Astrocyte (in vitro differentiated cells and primary cell): ENCODE results near the gene RTN4RL2.

Experiments used
- EZH2 ChIP-seq: IDR thresholded peaks from 2 replicates; pipeline ENCODE4 v1.6.1; 2012; ENCODE audit warnings: mild to moderate bottlenecking, low read length, inconsistent platforms; ENCODE audit not compliant: insufficient read depth
- TF ChIP-seq, protein P1 (sequence below): IDR thresholded peaks from 2 replicates; pipeline ENCODE4 v1.5.1; 2011; ENCODE audit warnings: low read depth, mild to moderate bottlenecking, inconsistent platforms, low read length, moderate library complexity; ENCODE audit not compliant: insufficient read depth

DNA sequence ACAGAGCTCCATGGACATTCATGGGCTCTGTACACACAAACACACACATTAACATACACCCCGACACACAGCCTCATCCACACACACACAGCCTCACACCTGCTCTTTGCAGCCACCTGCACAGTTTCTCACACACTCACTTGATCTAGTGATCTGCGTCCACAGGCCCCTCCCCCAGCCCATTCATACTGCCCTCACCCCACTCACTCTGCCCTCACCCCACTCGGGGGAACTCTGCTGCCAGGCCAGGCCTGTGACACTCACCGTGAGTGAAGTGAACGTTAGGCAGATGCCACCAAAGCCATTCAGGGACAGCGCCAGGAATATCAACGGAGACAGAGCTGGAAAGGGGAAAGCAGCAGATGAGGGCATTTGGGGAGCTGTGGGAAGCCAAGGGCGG is 40.2 kb downstream of the RTN4RL2 start:
- TF ChIP-seq, protein P1, sequence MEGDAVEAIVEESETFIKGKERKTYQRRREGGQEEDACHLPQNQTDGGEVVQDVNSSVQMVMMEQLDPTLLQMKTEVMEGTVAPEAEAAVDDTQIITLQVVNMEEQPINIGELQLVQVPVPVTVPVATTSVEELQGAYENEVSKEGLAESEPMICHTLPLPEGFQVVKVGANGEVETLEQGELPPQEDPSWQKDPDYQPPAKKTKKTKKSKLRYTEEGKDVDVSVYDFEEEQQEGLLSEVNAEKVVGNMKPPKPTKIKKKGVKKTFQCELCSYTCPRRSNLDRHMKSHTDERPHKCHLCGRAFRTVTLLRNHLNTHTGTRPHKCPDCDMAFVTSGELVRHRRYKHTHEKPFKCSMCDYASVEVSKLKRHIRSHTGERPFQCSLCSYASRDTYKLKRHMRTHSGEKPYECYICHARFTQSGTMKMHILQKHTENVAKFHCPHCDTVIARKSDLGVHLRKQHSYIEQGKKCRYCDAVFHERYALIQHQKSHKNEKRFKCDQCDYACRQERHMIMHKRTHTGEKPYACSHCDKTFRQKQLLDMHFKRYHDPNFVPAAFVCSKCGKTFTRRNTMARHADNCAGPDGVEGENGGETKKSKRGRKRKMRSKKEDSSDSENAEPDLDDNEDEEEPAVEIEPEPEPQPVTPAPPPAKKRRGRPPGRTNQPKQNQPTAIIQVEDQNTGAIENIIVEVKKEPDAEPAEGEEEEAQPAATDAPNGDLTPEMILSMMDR, result no peak
- no peak for TF ChIP-seq EZH2
